ENCODE measurements around the gene CLPTM1L.

- TF ChIP-seq CTCF (IDR thresholded peaks at IDR 0.05) (no peak), POLR2A (IDR thresholded peaks at IDR 0.05) (no peak), EP300 (IDR thresholded peaks at IDR 0.05; ENCODE audit: low read depth) (no peak), POLR2AphosphoS5 (IDR thresholded peaks at IDR 0.05) (no peak)
Observed at GRCh38 chr5:1324719-1325190, 20.1 kb downstream of the CLPTM1L start.

Data from transverse colon (tissue), 4 donors.